ENCODE data around the gene DOK7. TPM values are rescaled to one million over a fixed set of nuclear protein-coding genes. Genes with fewer than 3 reads are reported as not detected.

DOK7 gene
- total RNA-seq, 1 donor from 2014 or later = 5.1 TPM

- Mint-ChIP-seq H3K27ac (ENCODE audit: unreplicated experiment) (no peak overlapping the region), H3K27me3 (ENCODE audit: unreplicated experiment) (no peaks in the 10 kb centered on the region)
- no peak for DNase-seq
These were observed 18.8 kb downstream of the DOK7 start for GRCh38 chr4:3481783-3482393.

GRCh38 chr4:3482707-3483106 is 19.6 kb downstream of the DOK7 start:
- Mint-ChIP-seq H3K27ac (ENCODE audit: unreplicated experiment) (no peak overlapping the region), H3K9me3 (ENCODE audit: unreplicated experiment) (peaks cover 3% of the 10 kb centered on the region), H3K27me3 (ENCODE audit: unreplicated experiment) (no peaks in the 10 kb centered on the region), H3K4me3 (ENCODE audit: unreplicated experiment) (no peak overlapping the region), H3K36me3 (ENCODE audit: unreplicated experiment) (no peaks in the 10 kb centered on the region), H3K4me1 (ENCODE audit: low read depth, unreplicated experiment) (peaks cover 4% of the 10 kb centered on the region)
- no peak for TF ChIP-seq CTCF (IDR thresholded peaks at IDR 0.05; ENCODE audit: partially characterized antibody, unreplicated experiment)
- DNase-seq = no peak

More at GRCh38 chr4:3481783-3482393, 18.8 kb downstream of the DOK7 start:
- H3K4me1 Mint-ChIP-seq (ENCODE audit: low read depth, unreplicated experiment) = peaks cover 4% of the 10 kb centered on the region
- H3K9me3 Mint-ChIP-seq (ENCODE audit: unreplicated experiment) = peaks cover 3% of the 10 kb centered on the region
- TF ChIP-seq CTCF (IDR thresholded peaks at IDR 0.05; ENCODE audit: partially characterized antibody, unreplicated experiment) = no peak
- H3K36me3 Mint-ChIP-seq (ENCODE audit: unreplicated experiment) = no peaks in the 10 kb centered on the region
- no peak overlapping the region for H3K4me3 Mint-ChIP-seq (ENCODE audit: unreplicated experiment)

- TF ChIP-seq CTCF (IDR thresholded peaks at IDR 0.05; ENCODE audit: partially characterized antibody, unreplicated experiment) = no peak
- Mint-ChIP-seq H3K27ac (ENCODE audit: unreplicated experiment) (no peak overlapping the region), H3K9me3 (ENCODE audit: unreplicated experiment) (peaks cover 3% of the 10 kb centered on the region), H3K27me3 (ENCODE audit: unreplicated experiment) (peaks cover 3% of the 10 kb centered on the region), H3K4me3 (ENCODE audit: unreplicated experiment) (no peak overlapping the region), H3K4me1 (ENCODE audit: low read depth, unreplicated experiment) (peaks cover 4% of the 10 kb centered on the region), H3K36me3 (ENCODE audit: unreplicated experiment) (no peaks in the 10 kb centered on the region)
- DNase-seq = no peak
These were observed 20.4 kb downstream of the DOK7 start for GRCh38 chr4:3483471-3483921.

GRCh38 chr4:3484057-3484973 is 21.2 kb downstream of the DOK7 start:
- peaks cover 3% of the 10 kb centered on the region for H3K27me3 Mint-ChIP-seq (ENCODE audit: unreplicated experiment)
- H3K27ac Mint-ChIP-seq (ENCODE audit: unreplicated experiment) = no peak overlapping the region
- H3K4me1 Mint-ChIP-seq (ENCODE audit: low read depth, unreplicated experiment) = peaks cover 4% of the 10 kb centered on the region
- H3K9me3 Mint-ChIP-seq (ENCODE audit: unreplicated experiment) = peaks cover 3% of the 10 kb centered on the region
- no peak overlapping the region for H3K4me3 Mint-ChIP-seq (ENCODE audit: unreplicated experiment)
- H3K36me3 Mint-ChIP-seq (ENCODE audit: unreplicated experiment) = no peaks in the 10 kb centered on the region
- no peak for TF ChIP-seq CTCF (IDR thresholded peaks at IDR 0.05; ENCODE audit: partially characterized antibody, unreplicated experiment)
- no peak for DNase-seq
